ENCODE data around the gene AMDHD2. TPM values are rescaled to one million over a fixed set of nuclear protein-coding genes. Genes with fewer than 3 reads are reported as not detected.
A peak's percentile ranks its signal among the peaks of the same experiment; 100 is the strongest.

Gene AMDHD2
- total RNA-seq, 1 experiment from 2014 or later: 8.9 TPM

DNA sequence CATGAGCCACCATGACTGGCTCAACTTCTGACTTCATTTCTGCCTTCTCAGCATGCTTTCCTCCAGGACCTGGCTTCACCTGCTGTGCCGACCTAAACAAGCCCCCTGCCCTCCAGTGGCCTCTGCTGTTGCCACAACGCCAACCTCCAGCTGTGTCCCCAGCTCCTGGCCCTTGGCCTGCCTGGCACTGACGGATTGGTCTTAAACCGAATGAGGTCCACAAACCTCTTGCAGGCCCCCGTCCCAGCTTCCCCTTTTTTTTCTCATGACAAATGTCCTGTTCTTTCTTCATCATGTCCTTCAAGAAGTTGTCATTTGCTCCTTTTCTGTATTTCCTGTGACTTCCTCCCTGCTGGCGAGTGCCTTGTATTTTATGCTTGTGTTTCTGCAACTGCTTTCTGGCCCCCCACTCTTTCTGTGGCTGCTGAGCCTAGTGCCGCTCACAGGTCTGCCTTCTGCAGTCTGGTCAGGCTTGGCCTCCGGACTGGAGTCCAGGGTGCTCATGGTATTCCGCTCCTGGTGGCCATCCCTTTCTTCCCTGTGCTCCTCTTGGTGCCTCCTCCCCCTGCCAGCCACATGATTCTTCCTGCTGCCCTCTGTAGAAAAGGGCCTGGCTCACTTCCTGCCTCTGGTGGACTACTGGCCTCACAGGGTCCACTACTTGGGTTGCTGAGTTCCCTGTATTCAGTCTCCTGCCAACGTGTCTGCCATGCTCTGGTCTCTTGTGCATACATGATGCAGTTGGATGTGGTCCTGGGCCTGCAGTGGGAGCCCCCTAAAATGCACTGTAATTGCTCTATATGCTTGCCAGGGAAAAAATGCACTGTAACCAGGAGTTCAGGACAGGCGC, 3.6 kb upstream of the AMDHD2 start:
- DNase-seq (ENCODE audit: low read depth): no peak

DNA sequence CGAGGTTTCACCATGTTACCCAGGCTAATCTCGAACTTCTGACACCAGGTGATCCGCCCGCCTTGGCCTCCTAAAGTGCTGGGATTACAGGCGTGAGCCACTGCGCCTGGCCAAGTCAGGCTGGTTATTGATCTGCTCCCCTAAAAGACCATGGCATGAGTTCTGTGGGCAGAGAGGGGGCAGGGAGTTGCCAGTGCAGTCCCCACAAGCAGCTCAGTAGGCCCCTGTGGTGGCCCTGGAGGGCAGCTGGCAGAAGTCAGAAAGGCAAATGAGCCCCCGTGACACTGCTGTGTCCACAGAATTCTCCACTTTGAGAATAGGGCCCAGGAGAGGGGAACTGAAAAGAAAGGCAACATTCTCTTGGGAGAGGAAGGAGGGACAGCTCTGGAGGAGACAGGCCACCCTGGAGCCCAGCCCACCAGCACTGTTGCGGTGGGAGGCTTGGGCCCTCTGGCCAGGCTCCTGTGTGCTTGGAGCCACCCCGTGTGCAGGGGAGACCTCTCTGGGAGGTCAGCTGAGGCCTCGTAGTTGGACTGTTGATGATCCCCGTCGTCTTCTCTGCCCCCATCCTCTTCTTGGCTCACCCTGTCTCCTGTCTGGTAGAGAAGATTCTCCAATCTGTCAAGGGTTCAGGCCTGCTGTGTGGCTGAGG, 2.1 kb upstream of the AMDHD2 start:
- no peak for DNase-seq (ENCODE audit: low read depth)

DNA sequence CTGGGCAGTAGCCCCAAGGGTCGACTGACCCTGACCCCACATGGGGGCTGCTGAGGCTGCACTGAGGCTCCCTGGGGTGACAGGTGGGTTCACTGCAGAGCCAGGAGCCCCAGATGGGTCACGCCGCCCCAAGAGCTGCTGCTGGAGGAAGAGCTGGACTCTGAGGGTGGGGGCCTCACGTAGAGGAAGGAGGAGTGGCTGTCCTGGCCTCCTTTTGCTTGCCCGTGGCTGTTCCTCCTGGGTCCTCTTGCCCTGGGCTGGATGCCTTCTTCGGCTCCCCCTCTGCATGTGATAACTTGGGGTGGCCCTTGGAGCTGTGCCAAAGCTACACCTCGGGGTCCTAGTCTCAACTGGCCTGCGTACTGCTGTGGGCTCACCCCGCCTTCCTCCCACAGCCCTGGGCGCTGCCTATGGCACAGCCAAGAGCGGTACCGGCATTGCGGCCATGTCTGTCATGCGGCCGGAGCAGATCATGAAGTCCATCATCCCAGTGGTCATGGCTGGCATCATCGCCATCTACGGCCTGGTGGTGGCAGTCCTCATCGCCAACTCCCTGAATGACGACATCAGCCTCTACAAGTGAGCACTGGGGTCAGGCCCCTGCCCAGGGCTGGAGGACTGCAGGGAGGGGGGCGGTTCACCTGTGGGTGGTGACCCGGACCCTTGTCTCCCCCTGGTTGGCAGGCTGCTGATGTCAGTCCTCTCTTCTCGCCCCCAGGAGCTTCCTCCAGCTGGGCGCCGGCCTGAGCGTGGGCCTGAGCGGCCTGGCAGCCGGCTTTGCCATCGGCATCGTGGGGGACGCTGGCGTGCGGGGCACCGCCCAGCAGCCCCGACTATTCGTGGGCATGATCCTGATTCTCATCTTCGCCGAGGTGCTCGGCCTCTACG, 1.1 kb upstream of the AMDHD2 start:
- no peak for DNase-seq (ENCODE audit: low read depth)

DNA sequence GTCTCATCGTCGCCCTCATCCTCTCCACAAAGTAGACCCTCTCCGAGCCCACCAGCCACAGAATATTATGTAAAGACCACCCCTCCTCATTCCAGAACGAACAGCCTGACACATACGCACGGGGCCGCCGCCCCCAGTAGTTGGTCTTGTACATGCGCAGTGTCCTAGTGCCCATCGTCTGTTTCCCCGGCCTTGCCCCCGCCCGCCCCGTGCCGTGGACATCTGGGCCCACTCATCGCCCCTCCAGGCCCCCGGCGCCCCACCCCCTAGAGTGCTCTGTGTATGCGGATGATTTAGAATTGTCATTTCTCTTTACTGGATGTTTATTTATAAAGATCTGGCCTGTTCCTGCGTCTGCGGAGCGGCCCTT, 475 bp upstream of the AMDHD2 start:
- no peak for DNase-seq (ENCODE audit: low read depth)

DNA sequence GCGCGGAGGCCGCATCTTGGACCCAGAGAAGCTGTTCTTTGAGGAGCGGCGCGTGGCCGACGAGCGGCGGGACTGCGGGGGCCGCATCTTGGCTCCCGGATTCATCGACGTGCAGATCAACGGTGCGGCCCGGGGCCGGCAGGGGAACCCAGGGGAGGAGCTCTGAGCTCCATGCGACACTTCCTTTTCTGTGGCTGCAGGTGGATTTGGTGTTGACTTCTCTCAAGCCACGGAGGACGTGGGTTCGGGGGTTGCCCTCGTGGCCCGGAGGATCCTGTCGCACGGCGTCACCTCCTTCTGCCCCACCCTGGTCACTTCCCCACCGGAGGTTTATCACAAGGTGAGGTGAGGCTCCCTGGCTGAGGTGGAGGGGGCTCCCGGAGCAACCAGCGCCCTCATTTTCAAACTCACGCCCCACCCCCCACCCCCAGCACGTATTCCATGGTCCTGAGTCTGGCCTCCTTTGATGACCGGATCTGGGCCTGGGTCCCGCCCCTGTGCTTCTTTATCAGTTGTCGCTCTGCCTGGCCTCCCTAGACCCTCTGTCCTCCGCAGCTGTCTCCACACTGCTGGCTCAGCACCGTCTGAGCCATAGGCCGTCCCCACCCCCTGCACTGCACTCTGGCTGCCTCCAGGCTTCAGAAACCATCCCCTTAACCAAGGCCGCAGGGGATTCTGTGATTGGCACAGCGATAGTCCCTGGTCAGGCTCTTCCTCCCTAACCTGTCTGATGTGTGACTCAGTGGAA, 787 bp downstream of the AMDHD2 start:
- no peak for DNase-seq (ENCODE audit: low read depth)

DNA sequence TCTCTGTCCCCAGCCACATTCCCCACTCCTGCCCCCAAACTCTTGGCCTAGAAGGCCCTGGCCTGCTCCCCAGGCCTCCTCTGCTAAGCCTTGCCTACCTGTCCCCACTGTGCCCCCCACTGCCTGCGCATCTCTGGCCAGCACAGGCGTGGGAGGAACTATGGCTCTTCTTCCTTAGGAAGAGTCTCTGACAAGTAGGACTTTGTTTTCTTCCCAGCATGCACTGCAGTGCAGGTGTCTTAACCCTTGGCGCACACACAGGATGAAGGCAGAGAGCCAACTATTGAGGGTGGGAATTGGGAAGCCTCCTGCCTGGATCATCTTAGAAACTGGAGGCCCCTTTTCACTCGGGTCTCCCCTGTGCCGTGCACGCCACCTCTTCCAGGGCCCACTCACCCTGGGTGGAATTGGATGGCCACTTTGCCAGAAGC, 3.6 kb downstream of the AMDHD2 start:
- no peak for DNase-seq (ENCODE audit: low read depth)

DNA sequence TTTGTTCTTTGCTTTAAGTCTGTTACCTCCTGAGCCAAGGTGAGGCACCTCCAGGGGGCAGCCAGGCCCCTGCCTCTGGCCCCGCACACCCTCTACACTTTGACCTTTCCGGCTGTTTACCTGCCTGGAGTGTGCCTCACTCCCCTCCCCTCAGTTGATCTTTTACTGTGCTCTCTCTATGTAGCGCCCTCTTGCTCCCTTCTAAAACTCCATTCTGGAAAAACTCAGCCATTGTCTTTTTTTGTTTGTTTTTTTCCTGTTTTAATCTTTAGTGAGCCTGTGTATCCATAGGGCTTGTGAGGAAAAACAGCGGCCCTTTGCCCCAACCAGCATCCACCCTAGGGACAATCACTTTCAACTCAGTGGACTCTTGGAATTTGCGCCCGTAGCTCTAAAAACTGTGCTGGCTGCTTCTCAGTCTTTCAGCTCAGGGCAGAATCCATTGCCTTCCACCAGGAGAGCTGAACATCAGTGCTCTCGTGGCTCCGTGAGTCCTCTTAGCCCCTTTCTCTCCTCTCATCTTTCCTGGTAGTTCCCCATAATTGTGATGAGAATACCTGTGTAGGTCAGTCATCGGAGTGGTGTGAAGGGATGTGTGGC, 4.3 kb downstream of the AMDHD2 start:
- DNase-seq (ENCODE audit: low read depth): no peak

DNA sequence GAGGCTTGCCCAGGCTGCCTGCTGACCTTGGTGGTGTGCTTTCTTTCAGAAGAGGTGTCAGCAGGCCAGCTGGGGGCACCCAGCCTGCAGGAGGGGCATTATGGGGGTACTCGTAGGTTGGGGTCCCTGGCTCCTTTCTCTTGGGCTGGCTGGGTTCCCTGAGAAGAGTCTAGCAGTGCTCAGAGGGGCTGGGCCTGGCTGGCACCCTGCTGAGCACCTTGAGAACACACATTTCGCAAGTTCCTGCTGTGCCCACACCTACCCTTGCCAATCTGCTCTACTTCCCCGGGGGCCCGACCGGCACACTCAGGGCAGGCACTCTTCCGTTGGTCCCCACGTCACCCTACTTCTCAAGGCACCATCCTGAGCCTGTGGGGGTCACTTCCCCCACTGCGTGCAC, 6.0 kb downstream of the AMDHD2 start:
- no peak for DNase-seq (ENCODE audit: low read depth)

DNA sequence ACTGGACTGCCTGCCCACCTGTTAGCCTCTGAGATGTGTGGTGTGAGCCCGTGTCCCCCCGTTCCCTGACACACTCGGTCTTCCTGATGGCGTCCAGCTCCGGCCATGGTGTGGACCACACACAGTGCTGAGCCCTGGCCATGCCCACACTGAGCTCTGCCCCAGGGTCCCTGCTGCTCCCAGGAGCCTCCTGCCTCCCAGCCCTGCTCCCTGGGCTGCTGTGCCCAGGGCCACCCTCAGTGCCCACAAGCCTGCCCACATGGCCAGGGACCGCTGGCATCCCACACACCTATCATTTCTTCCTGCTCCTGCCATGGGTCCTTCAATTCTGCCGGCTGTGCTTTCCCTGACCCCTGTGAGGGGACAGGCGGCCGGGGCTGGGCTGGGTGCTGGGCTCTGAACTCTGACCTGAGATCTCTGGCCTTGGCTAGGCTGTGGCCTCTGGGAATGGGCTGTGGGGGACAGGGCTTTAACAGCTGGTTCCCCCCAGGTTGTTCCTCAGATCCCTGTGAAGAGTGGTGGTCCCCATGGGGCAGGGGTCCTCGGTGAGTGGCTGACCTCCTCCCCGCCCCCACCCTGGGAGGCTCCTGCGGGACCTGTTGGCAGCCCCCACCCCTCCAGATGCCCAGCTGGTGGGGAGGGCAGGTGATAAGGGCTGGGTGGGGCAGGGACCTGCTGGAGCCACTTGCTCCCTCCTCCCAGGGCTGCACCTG, 7.1 kb downstream of the AMDHD2 start:
- DNase-seq (ENCODE audit: low read depth): no peak

DNA sequence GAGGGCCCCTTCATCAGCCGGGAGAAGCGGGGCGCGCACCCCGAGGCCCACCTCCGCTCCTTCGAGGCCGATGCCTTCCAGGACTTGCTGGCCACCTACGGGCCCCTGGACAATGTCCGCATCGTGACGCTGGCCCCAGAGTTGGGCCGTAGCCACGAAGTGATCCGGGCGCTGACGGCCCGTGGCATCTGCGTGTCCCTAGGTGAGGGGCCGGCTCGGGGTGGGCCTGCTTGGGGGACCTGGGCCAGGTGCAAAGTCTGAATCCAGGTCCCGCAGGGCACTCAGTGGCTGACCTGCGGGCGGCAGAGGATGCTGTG, 7.6 kb downstream of the AMDHD2 start:
- no peak for DNase-seq (ENCODE audit: low read depth)

DNA sequence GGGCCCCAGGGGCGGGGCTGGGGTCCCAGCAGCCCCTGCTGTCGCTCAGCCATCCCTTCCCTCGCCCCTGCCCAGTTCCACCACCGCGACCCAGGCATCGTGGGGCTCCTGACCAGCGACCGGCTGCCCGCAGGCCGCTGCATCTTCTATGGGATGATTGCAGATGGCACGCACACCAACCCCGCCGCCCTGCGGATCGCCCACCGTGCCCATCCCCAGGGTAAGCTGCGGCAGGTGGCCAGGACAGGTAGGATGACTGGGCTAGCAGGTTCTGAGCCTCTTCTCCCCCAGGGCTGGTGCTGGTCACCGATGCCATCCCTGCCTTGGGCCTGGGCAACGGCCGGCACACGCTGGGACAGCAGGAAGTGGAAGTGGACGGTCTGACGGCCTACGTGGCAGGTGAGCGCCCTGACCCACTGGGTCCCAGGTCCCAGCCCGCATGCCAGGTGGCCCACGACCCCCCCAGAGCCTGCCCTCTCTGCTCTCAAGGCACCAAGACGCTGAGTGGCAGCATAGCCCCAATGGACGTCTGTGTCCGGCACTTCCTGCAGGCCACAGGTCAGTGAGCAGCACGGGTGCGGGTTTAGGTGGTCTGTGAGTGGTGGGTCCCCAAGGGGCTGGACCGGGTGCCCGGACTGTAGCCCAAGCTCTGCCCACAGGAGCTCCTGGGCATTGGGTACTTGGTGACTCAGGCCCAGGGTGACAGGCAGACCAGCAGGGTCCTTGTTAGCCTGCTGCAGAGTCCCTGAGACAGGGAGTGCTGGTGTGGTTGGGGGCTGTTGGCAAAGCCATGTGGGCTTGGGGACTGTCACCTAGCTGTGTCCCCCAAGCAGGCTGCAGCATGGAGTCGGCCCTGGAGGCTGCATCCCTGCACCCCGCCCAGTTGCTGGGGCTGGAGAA, 8.2 kb downstream of the AMDHD2 start:
- DNase-seq (ENCODE audit: low read depth): no peak

DNA sequence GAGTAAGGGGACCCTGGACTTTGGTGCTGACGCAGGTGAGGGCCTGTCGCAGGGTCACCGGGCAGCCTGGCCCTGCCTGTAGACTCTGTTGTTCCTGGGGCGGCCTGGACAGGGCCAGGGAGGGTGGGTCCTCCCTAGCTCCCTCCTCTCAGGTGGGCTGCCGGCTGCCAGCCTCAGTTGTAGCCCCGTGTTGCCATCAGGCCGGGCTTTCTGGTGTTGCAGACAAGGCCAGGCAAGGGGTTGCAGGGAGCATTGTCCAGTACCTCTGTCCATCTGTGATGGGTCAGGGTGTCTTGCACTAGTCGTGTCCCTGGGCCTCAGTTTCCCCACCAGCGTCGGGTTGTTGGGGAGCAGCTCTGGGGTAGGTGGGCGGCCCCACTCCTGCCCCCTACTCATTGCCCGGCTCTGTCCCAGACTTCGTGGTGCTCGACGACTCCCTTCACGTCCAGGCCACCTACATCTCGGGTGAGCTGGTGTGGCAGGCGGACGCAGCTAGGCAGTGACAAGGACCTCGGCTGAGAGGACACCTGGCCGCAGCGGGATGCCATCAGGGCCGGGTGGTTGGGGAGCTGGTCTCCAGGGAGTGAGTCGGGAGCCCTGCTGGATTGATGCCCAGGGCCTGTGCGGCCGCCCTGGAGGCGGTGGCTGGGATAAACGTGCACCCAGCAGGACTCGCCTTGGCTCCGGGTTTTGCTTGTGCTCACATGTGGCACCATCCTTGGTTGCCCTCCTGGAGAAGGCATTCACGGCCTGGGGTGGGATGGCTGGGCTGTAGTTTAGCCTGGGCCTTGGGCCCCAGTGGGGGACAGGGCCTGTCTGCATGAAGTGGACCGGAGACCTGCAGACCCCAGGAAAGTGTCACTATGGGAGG, 9.1 kb downstream of the AMDHD2 start:
- DNase-seq (ENCODE audit: low read depth): no peak

DNA sequence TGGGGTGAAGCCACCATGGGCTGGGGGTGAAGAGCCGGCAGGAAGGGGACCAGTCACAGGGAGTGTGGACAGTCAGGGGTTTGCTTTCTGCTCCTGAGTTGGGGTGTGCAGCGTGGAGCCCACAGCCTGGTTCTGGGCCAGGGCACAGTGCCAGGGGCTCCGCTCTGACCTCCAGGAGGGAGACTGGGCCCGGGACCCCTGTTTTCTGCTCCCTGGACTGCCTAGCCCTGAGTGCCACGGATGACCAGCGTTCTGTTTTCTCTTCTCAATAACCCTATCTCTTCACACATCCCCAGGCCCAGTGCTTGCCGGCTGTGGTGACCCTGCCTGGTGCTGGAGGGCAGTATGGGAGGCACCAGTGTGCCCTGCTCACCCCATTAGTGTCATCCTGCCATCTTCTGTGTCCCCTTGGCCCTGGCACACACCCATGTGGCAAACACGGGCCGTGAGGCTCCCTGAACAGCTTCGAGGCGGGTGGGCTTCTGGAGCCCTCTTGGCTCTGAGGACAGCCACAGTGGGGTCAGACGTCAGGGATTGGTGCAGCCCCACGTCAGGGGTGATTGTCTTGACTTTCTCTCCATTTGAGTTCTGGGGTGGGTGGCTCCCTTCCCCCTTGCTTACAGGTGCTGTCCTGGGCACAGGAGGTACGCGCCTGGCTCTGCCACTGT, 9.9 kb downstream of the AMDHD2 start:
- DNase-seq (ENCODE audit: low read depth): no peak

DNA sequence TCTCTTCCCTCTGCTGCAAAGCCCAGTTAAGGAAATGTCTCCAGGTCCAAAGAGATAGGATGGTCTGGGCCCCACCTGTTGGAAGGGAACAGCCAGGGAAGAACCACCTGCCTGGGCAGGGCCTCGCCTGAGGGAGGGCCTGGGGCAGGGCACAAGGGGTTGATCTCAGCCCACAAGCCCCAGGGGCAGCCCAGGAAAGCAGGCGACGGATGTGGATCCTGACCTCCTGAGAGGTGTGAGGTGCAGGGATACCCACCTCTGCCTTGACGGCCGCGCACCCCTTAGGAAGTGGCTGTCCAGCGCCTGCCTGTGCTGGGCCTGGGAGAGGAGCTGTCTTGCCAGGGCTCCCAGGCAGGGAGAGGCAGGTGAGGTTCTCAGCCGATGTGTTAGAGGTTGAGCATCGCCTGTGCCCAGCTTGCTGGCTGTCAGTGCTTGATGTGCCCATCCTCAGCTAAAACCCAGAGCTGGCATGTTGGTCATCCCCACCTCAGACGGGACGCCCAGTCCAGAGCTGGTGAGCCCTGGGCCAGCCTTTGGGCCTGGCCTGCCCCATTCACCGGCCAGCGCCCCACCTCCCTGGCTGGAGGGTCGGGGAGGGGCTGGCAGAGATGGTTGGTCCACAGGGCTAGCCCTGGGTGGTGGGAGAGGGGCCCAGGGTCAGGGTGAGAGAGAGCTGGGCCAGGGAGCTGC, 10.6 kb downstream of the AMDHD2 start:
- DNase-seq (ENCODE audit: low read depth): no peak

DNA sequence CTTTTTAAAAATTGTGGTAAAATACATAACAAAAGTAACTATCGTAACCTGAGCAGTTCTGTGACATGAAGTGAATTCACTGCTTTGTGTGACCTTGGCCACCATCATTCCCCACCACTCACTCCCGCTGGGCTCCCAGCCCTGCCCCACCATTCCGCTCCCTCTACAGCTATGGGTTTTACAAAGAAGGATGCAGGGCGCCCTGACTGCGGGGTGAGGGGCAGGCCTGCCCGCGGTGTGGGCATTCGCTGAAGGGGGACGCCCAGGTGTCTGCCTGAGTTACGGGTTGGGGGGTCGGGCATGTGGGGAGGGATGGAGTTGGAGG, 11.2 kb downstream of the AMDHD2 start, which contains the start of gene CEMP1:
TSS of gene CEMP1 (minus strand) at position 38 of the 325 bp plus-strand sequence. CDS start 335 bp downstream, outside the sequence.
- no peak for DNase-seq (ENCODE audit: low read depth)

DNA sequence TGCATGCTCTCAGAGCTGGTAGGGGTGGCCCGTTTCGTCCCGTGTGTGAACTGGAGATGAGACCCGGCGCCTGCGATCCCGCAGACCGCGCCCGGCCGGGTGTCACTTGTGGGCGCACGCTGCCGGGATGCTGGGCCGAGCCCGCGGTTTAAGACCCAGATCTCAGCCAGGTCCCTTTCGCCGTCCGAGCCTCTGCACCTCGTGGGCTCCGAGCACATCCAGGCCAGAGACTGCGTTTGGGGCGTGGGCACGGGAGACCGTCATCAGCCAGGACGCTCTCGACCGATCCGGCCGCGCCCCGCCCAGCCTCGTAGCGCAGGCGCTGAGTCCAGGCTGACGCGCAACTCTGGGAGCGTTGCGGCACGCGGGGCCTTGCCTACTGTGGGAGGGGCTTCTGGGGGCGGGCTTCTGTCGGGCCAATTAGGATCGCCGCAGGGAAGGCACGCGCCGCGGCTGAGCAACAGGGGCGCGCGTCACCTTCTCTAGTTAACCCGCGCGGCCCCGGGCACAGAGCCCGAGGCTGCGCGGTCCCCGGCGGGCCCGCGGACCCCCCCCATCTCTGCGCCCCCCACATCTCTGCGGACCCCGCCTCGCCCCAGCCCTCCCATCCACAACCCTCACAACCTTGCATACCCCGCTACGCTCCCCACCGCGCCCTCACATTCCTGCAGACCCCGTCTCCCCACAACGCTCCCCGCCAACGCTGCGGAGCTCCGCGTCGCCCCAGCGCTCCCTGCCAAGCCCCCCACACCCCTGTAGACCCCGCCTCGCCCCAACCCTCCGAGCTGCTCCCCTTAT, 11.7 kb downstream of the AMDHD2 start:
- peak; percentile 94 for DNase-seq (ENCODE audit: low read depth)

Data from RPMI7951 (cell line).